OCI-LY7 (cell line): ENCODE measurements around the gene OSBPL1A. TPM values are rescaled to one million over a fixed set of nuclear protein-coding genes. Genes with fewer than 3 reads are reported as not detected.

Experiments
- BruUV-seq: library from RNA; stranded (reverse); fragments of 400-500 nt; replicated peaks from 2 replicates; lab custom pipeline; 2021; lab: Mats Ljungman, UMichigan
- CTCF ChIA-PET: fragments of 300-600 bp; sonication (Branson Sonifier 250); formaldehyde crosslinking; loops from one replicate; lab custom pipeline; 2022; ENCODE audit warnings: antibody characterized with exemption; ENCODE audit not compliant: unreplicated experiment; lab: Charles Lee
- POLR2A ChIA-PET: fragments of 300-600 bp; sonication (Branson Sonifier 250); formaldehyde crosslinking; loops from one replicate; lab custom pipeline; 2022; ENCODE audit warnings: antibody characterized with exemption; lab: Charles Lee
- DNase-seq: peaks from one replicate; pipeline ENCODE4 v3.0.0-alpha.2; 2015; ENCODE audit warnings: low spot score
- H2AFZ ChIP-seq: fragments of 200-600 bp; sonication (generic), shearing (Covaris generic); 2 replicates; pipeline ENCODE4 v1.6.1; 2014; ENCODE audit warnings: mild to moderate bottlenecking, antibody characterized with exemption, low read length, moderate library complexity
- H3K27ac ChIP-seq: fragments of 200-600 bp; sonication (generic); 2 replicates; pipeline ENCODE4 v1.5.1; 2014; ENCODE audit warnings: mixed run types, low read depth, mild to moderate bottlenecking, moderate library complexity, low read length, inconsistent platforms; ENCODE audit not compliant: poor library complexity, severe bottlenecking
- H3K36me3 ChIP-seq: fragments of 200-600 bp; sonication (generic); 2 replicates; pipeline ENCODE4 v1.6.1; 2014; ENCODE audit warnings: mild to moderate bottlenecking, antibody characterized with exemption, low read length, moderate library complexity, mixed read lengths; ENCODE audit not compliant: insufficient read depth
- H3K4me1 ChIP-seq: fragments of 200-600 bp; sonication (generic); 2 replicates; pipeline ENCODE4 v1.5.1; 2014; ENCODE audit warnings: mild to moderate bottlenecking, low read length; ENCODE audit not compliant: insufficient read depth, poor library complexity, severe bottlenecking
- H3K4me2 ChIP-seq: fragments of 200-600 bp; sonication (generic); 2 replicates; pipeline ENCODE4 v1.6.1; 2014; ENCODE audit warnings: mild to moderate bottlenecking, low read length
- H3K4me3 ChIP-seq: fragments of 200-600 bp; sonication (generic); 2 replicates; pipeline ENCODE4 v1.5.1; 2014; ENCODE audit warnings: mild to moderate bottlenecking, low read depth, low read length; ENCODE audit not compliant: poor library complexity, severe bottlenecking
- H3K79me2 ChIP-seq: fragments of 200-600 bp; sonication (generic); 2 replicates; pipeline ENCODE4 v1.6.1; 2016; ENCODE audit warnings: low read depth, mild to moderate bottlenecking, low read length, moderate library complexity, mixed read lengths; ENCODE audit not compliant: insufficient read depth
- H3K9me2 ChIP-seq: fragments of 200-600 bp; sonication (generic); 2 replicates; pipeline ENCODE4 v1.6.1; 2016; ENCODE audit warnings: mild to moderate bottlenecking, low read length, mixed read lengths; ENCODE audit not compliant: insufficient read depth
- H3K9me3 ChIP-seq: fragments of 200-600 bp; sonication (generic); 2 replicates; pipeline ENCODE4 v1.6.1; 2014; ENCODE audit warnings: mild to moderate bottlenecking, mixed run types, low read length, mixed read lengths
- H4K20me1 ChIP-seq: fragments of 200-600 bp; sonication (generic); 2 replicates; pipeline ENCODE4 v1.6.1; 2014; ENCODE audit warnings: mild to moderate bottlenecking, antibody characterized with exemption, low read length, moderate library complexity, mixed read lengths; ENCODE audit not compliant: insufficient read depth
- EZH2phosphoT487 ChIP-seq: fragments of 200-600 bp; sonication (generic); IDR thresholded peaks from 2 replicates; pipeline ENCODE4 v1.6.1; 2018; ENCODE audit warnings: low read depth, borderline replicate concordance, mild to moderate bottlenecking, mixed run types, antibody characterized with exemption, low read length, moderate library complexity, mixed read lengths
- intact Hi-C: fragments of 100-400 bp; cut with micrococcal nuclease; formaldehyde crosslinking; loops from one replicate; pipeline ENCODE4 v1.10.0; 2022; ENCODE audit not compliant: unreplicated experiment
- total RNA-seq, 2 experiments: library from RNA; depleted of rRNA in 1 of 2; stranded (reverse); fragments of >200 nt in 1 of 2; shearing (Covaris generic) in 1 of 2; gene quantifications; 2 replicates each; pipeline ENCODE4 v1.2.3, GENCODE V29; 2014 to 2022
- TF ChIP-seq, protein P1 (sequence below): fragments of 200-600 bp; sonication (generic); conservative IDR thresholded peaks from 2 replicates; pipeline ENCODE4 v1.5.1; 2014; ENCODE audit warnings: mild to moderate bottlenecking, antibody characterized with exemption, low read length, moderate library complexity, mixed read lengths

Gene OSBPL1A
- total RNA-seq, 2 experiments from 2014 or later, result 0.06 to 0.59 TPM

DNA sequence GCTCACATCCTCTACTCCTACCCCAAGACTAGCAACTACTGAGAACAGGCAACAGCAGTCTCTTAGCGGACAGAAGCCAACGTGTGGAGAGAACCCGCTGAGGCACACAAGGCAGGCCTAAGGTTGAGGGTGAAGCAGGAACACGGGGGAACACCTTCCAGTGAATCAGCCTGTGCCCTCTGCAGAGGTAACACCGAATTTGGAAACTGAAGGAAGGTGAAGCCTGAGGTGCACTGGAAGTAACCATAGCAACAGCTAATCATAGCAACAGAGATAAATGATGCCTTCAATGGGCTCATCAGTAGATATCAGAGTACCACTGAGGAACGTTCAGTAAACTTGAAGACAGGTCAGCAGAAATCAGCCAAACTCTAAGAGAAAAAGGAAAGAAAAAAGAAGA, 43.3 kb downstream of the OSBPL1A start:
- TF ChIP-seq EZH2phosphoT487, result no peak
- TF ChIP-seq, protein P1, sequence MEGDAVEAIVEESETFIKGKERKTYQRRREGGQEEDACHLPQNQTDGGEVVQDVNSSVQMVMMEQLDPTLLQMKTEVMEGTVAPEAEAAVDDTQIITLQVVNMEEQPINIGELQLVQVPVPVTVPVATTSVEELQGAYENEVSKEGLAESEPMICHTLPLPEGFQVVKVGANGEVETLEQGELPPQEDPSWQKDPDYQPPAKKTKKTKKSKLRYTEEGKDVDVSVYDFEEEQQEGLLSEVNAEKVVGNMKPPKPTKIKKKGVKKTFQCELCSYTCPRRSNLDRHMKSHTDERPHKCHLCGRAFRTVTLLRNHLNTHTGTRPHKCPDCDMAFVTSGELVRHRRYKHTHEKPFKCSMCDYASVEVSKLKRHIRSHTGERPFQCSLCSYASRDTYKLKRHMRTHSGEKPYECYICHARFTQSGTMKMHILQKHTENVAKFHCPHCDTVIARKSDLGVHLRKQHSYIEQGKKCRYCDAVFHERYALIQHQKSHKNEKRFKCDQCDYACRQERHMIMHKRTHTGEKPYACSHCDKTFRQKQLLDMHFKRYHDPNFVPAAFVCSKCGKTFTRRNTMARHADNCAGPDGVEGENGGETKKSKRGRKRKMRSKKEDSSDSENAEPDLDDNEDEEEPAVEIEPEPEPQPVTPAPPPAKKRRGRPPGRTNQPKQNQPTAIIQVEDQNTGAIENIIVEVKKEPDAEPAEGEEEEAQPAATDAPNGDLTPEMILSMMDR, result no peak
- Histone ChIP-seq H3K36me3 (no peaks in the 10 kb centered on the region), H3K27ac (no peak overlapping the region), H3K4me1 (no peaks in the 10 kb centered on the region), H2AFZ (no peak overlapping the region), H3K4me2 (no peak overlapping the region), H3K79me2 (no peaks in the 10 kb centered on the region), H3K9me2 (no peaks in the 10 kb centered on the region), H3K9me3 (no peaks in the 10 kb centered on the region), H4K20me1 (no peaks in the 10 kb centered on the region), H3K4me3 (no peak overlapping the region)
- ChIA-PET CTCF (no interaction called here), POLR2A (no interaction called here)
- BruUV-seq, result no TSS peak
- DNase-seq, result no peak
- intact Hi-C loops, result no loop called here

DNA sequence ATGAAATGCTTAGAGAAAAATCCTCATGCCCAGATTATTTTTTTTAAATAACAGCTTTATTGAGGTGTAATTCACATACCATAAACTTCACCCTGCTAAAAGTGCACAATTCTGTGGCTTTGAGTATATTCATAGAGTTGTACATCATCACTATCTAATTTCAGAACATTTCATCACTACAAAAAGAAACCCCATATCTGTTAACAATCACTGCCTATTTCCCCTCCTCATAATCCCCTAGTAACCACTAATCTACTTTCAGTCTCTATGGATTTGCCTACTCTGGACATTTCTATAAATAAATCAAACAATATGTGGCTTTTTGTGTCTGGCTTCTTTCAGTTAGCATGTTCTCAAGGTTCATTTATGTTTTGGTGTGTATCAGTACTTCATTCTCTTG, 51.4 kb downstream of the OSBPL1A start:
- H4K20me1 ChIP-seq, result no peaks in the 10 kb centered on the region
- H3K79me2 ChIP-seq, result no peaks in the 10 kb centered on the region
- no peak overlapping the region for H3K27ac ChIP-seq
- no TSS peak for BruUV-seq
- H3K4me1 ChIP-seq, result no peaks in the 10 kb centered on the region
- intact Hi-C loops, result no loop called here
- no peak overlapping the region for H3K4me3 ChIP-seq
- H3K4me2 ChIP-seq, result no peak overlapping the region
- no peak overlapping the region for H2AFZ ChIP-seq
- ChIA-PET POLR2A (interaction anchor here (0.6 kb wide), 1 partner anchor 211 kb away, joined by 5 read pairs; no protein-coding TSS in a partner anchor), CTCF (no interaction called here)
- no peak for DNase-seq
- no peaks in the 10 kb centered on the region for H3K9me3 ChIP-seq
- no peaks in the 10 kb centered on the region for H3K36me3 ChIP-seq
- TF ChIP-seq EZH2phosphoT487, result no peak
- TF ChIP-seq, protein P1, result no peak
- H3K9me2 ChIP-seq, result no peaks in the 10 kb centered on the region

DNA sequence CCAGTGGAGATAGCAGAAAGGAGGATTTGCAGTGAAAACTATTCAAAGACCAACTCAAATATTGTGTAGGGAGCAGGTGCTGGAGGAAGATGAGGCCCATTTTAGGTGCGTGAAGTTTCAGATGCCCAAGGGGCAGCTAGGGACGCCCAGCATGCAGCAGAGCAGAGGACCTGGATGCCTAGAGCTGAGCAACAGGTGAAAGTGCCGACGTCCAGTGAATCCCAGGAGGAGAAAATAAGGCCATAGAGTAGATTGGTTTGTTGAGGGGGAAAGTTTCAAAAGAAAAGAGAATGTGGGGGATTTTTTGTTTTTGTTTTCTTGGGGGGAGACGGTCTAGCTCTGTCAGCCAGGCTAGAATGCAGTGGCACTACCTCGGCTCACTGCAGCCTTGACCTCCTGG, 53.1 kb downstream of the OSBPL1A start:
- intact Hi-C loops, result no loop called here
- TF ChIP-seq, protein P1, result no peak
- TF ChIP-seq EZH2phosphoT487, result no peak
- H3K4me2 ChIP-seq, result no peak overlapping the region
- H2AFZ ChIP-seq, result no peak overlapping the region
- ChIA-PET POLR2A (no interaction called here), CTCF (no interaction called here)
- no peaks in the 10 kb centered on the region for H3K9me3 ChIP-seq
- no peaks in the 10 kb centered on the region for H3K4me1 ChIP-seq
- H4K20me1 ChIP-seq, result no peaks in the 10 kb centered on the region
- no peak overlapping the region for H3K27ac ChIP-seq
- H3K79me2 ChIP-seq, result no peaks in the 10 kb centered on the region
- no peak overlapping the region for H3K4me3 ChIP-seq
- no peaks in the 10 kb centered on the region for H3K9me2 ChIP-seq
- H3K36me3 ChIP-seq, result no peaks in the 10 kb centered on the region
- no peak for DNase-seq
- no TSS peak for BruUV-seq
